K562 (cell line): ENCODE results near the gene MIEN1. TPM values are rescaled to one million over a fixed set of nuclear protein-coding genes. Genes with fewer than 3 reads are reported as not detected.

ENCODE experiments used
- ATF7 ChIP-seq: fragments of 450-650 bp; IDR thresholded peaks from 2 replicates; pipeline ENCODE4 v1.7.1; 2014; ENCODE audit warnings: mild to moderate bottlenecking, moderate library complexity
- BMI1 ChIP-seq: fragments of 150-350 bp; IDR thresholded peaks from 2 replicates; pipeline ENCODE4 v1.6.1; 2014; ENCODE audit warnings: low read length
- CBFA2T3 ChIP-seq: fragments of 450-650 bp; IDR thresholded peaks from 2 replicates; pipeline ENCODE4 v1.6.1; 2017
- CHD1 ChIP-seq: fragments of 200-600 bp; sonication (generic); IDR thresholded peaks from one replicate; pipeline ENCODE4 v1.6.1; 2012; ENCODE audit warnings: mild to moderate bottlenecking, moderate library complexity, low read length, inconsistent platforms
- E2F5 ChIP-seq: sonication (generic); formaldehyde crosslinking; IDR thresholded peaks from 2 replicates; pipeline ENCODE4 v1.8.0; 2022; ENCODE audit warnings: mild to moderate bottlenecking, missing genetic modification reagents
- EP300 ChIP-seq: IDR thresholded peaks from 2 replicates; pipeline ENCODE4 v1.6.1; 2012; ENCODE audit warnings: low read length, improper control_type of control experiment
- ESRRA ChIP-seq: fragments of 450-650 bp; IDR thresholded peaks from 2 replicates; pipeline ENCODE4 v1.6.1; 2014; ENCODE audit warnings: low read depth, mild to moderate bottlenecking, moderate library complexity, borderline replicate concordance
- FIP1L1 ChIP-seq: fragments of 200-400 bp; formaldehyde crosslinking; IDR thresholded peaks from 2 replicates; pipeline ENCODE4 v1.6.1; 2018; ENCODE audit warnings: mild to moderate bottlenecking, low read depth, low read length; ENCODE audit not compliant: poor library complexity, severe bottlenecking
- FOXK2 ChIP-seq, 2 experiments: fragments of 450-650 bp; IDR thresholded peaks in 1 of 2; conservative IDR thresholded peaks in 1 of 2; 2 replicates each; pipeline ENCODE4 v1.6.1; 2016; ENCODE audit warnings: low read depth in 2 of 2, mild to moderate bottlenecking in 1 of 2
- HCFC1 ChIP-seq: IDR thresholded peaks from 2 replicates; pipeline ENCODE4 v1.6.1; 2012; ENCODE audit warnings: low read depth, low read length, improper control_type of control experiment
- MYC ChIP-seq, 2 experiments: fragments of 250-450 bp in 1 of 2; sonication (Bioruptor Pico) in 1 of 2; IDR thresholded peaks; 2 replicates each; pipeline versions ENCODE4 v1.5.1 to v1.6.1; 2012 to 2021; ENCODE audit warnings: low read depth in 2 of 2, borderline replicate concordance in 1 of 2, improper control_type of control experiment in 1 of 2, low read length in 1 of 2, mild to moderate bottlenecking in 1 of 2, moderate library complexity in 1 of 2
- RBFOX2 ChIP-seq: fragments of 200-400 bp; formaldehyde crosslinking; IDR thresholded peaks from 2 replicates; pipeline ENCODE4 v1.6.1; 2017; ENCODE audit warnings: low read depth, mild to moderate bottlenecking, low read length, moderate library complexity
- RBM34 ChIP-seq: fragments of 200-400 bp; formaldehyde crosslinking; IDR thresholded peaks from 2 replicates; pipeline ENCODE4 v1.6.1; 2018; ENCODE audit warnings: low read length, borderline replicate concordance; ENCODE audit not compliant: insufficient read depth
- SNIP1 ChIP-seq: fragments of 450-650 bp; IDR thresholded peaks from 2 replicates; pipeline ENCODE4 v1.7.1; 2017; ENCODE audit warnings: low read depth, mild to moderate bottlenecking
- SOX6 ChIP-seq: fragments of 450-650 bp; IDR thresholded peaks from 2 replicates; pipeline ENCODE4 v1.6.1; 2014; ENCODE audit warnings: mild to moderate bottlenecking
- TEAD2 ChIP-seq: fragments of 450-650 bp; IDR thresholded peaks from 2 replicates; pipeline ENCODE4 v1.6.1; 2016; ENCODE audit warnings: missing genetic modification characterization, control low read depth, missing compliant biosample characterization
- ZBTB17 ChIP-seq: fragments of 450-650 bp; formaldehyde crosslinking; IDR thresholded peaks from 2 replicates; pipeline ENCODE4 v1.4.0; 2020; ENCODE audit warnings: mild to moderate bottlenecking
- ZBTB26 ChIP-seq: fragments of 450-650 bp; formaldehyde crosslinking; IDR thresholded peaks from 2 replicates; pipeline ENCODE4 v1.4.0; 2022; ENCODE audit warnings: missing genetic modification characterization
- ZC3H4 ChIP-seq: sonication (generic); formaldehyde crosslinking; IDR thresholded peaks from 2 replicates; pipeline ENCODE4 v1.9.0; 2021; ENCODE audit warnings: missing genetic modification reagents, borderline replicate concordance
- ZNF124 ChIP-seq: sonication (generic); formaldehyde crosslinking; IDR thresholded peaks from 2 replicates; pipeline ENCODE4 v1.8.1; 2022; ENCODE audit warnings: missing genetic modification reagents
- ZNF24 ChIP-seq: fragments of 450-650 bp; IDR thresholded peaks from 2 replicates; pipeline ENCODE4 v1.6.1; 2016
- ZNF696 ChIP-seq: fragments of 250-450 bp; sonication (Bioruptor Pico); conservative IDR thresholded peaks from 2 replicates; pipeline ENCODE4 v1.4.0; 2020; ENCODE audit warnings: mild to moderate bottlenecking, moderate library complexity
- ZNF717 ChIP-seq: fragments of 250-450 bp; sonication (Bioruptor Pico); IDR thresholded peaks from 2 replicates; pipeline ENCODE4 v1.5.0; 2021
- ZNF830 ChIP-seq: fragments of 250-450 bp; sonication (Bioruptor Pico); IDR thresholded peaks from 2 replicates; pipeline ENCODE4 v1.5.0; 2021; ENCODE audit warnings: mild to moderate bottlenecking
- ZZZ3 ChIP-seq: fragments of 450-650 bp; IDR thresholded peaks from 2 replicates; pipeline ENCODE4 v1.6.1; 2016; ENCODE audit warnings: antibody characterized with exemption, mild to moderate bottlenecking, moderate library complexity
- polyA plus RNA-seq, 8 experiments: library from polyadenylated mRNA; depleted of rRNA in 4 of 8; stranded (reverse) in 5 of 8; unstranded in 3 of 8; fragments of >200 nt; fragmentation: Nextera tagmentation in 2 of 8; fragmentation: Illumina TruSeq in 1 of 8; extraction: Ambion mirVana in 2 of 8; extraction: Trizol in 1 of 8; gene quantifications; 2 replicates each; pipeline versions ENCODE4 v1.2.1 to v1.2.3, GENCODE V29; 2011 to 2014; ENCODE audit warnings: inconsistent platforms in 1 of 8, missing spikeins in 1 of 8
- total RNA-seq, 7 experiments: library from RNA; depleted of rRNA in 6 of 7; stranded (reverse); fragments of >200 nt in 6 of 7; fragmentation: Illumina TruSeq in 2 of 7; extraction: Trizol in 2 of 7; gene quantifications; 2 replicates each; pipeline versions ENCODE4 v1.2.1 to v1.2.3, GENCODE V29; 2011 to 2021; ENCODE audit warnings: low replicate concordance in 1 of 7
- TF ChIP-seq, protein P1 (sequence below): sonication (generic); IDR thresholded peaks from 2 replicates; pipeline ENCODE4 v1.6.1; 2016
- TF ChIP-seq, protein P2 (sequence below), 2 experiments: IDR thresholded peaks; 2 replicates each; pipeline ENCODE4 v1.6.1; 2011; ENCODE audit warnings: borderline replicate concordance in 1 of 2, control low read depth in 1 of 2, low read depth in 1 of 2, low read length in 1 of 2, mild to moderate bottlenecking in 1 of 2, mixed read lengths in 1 of 2, moderate library complexity in 1 of 2; ENCODE audit not compliant: insufficient read depth in 1 of 2, insufficient read length in 1 of 2, poor library complexity in 1 of 2, severe bottlenecking in 1 of 2; ENCODE audit errors: extremely low read depth in 1 of 2

MIEN1 gene
- total and polyA plus RNA-seq, 9 of the 15 experiments (the other 6 are each of a cell fraction or from before 2014, with no cell fraction given): 61.3 to 142 (median 78.9) TPM

DNA sequence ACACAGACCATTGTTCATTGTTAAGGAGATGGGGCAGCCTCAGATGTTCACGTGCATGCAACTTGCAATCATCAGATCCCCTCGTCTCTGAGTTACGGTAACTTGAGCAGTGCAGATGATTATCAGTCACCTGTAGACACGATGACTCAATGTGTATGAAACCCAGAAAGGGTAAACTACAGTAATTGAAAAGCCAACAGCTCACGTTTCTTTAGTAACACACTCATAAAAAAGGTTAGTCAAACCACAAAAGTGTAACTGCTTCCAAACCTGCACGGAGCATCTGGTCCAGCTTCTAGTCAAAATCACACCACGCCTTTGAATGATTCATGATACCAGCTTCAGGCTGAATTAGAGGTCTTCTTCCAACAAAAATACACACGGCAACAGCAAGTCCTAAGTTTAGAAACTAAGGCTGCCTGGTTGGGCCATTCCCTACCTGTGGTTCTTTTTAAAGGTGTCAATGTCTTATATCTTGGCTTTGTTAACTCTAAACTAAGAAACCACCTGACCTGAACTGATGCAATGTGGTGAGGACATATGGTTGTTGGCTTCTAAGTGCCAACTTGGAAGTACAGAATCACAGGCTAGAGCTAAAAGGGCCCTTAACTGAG is 39.7 kb upstream of the MIEN1 start (continued):
- TF ChIP-seq ZBTB26: no peak
- TF ChIP-seq ZNF830 (CRISPR knock-in tag): no peak
- TF ChIP-seq ZNF24: no peak
- no peak for TF ChIP-seq CHD1
- no peak for TF ChIP-seq E2F5 (CRISPR knock-in tag)
- no peak for TF ChIP-seq FOXK2 (conservative IDR thresholded peaks at IDR 0.05 in 1 of 2, IDR thresholded peaks at IDR 0.05 in 1 of 2; ENCODE audit: low read depth in 2 of 2)
- no peak for TF ChIP-seq RBFOX2
- TF ChIP-seq ZNF696 (CRISPR knock-in tag): no peak
- no peak for TF ChIP-seq ESRRA
- TF ChIP-seq MYC (IDR thresholded peaks at IDR 0.05; ENCODE audit: low read depth, low read length): peak; percentile 21; the same call in 1 of the 2 replicates
- TF ChIP-seq MYC (CRISPR knock-in tag; IDR thresholded peaks at IDR 0.05; ENCODE audit: borderline replicate concordance, low read depth): no peak
- TF ChIP-seq RBM34: no peak
- TF ChIP-seq ATF7: no peak
- no peak for TF ChIP-seq CBFA2T3
- no peak for TF ChIP-seq ZZZ3
- no peak for TF ChIP-seq ZNF717 (CRISPR knock-in tag)
- TF ChIP-seq HCFC1: no peak
- no peak for TF ChIP-seq SNIP1
- TF ChIP-seq ZC3H4 (CRISPR knock-in tag): no peak
- no peak for TF ChIP-seq FIP1L1
- no peak for TF ChIP-seq ZNF124 (CRISPR knock-in tag)
- TF ChIP-seq BMI1: no peak
- TF ChIP-seq, protein P1, sequence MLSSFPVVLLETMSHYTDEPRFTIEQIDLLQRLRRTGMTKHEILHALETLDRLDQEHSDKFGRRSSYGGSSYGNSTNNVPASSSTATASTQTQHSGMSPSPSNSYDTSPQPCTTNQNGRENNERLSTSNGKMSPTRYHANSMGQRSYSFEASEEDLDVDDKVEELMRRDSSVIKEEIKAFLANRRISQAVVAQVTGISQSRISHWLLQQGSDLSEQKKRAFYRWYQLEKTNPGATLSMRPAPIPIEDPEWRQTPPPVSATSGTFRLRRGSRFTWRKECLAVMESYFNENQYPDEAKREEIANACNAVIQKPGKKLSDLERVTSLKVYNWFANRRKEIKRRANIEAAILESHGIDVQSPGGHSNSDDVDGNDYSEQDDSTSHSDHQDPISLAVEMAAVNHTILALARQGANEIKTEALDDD: peak; percentile 49; the same call in 1 of the 2 replicates
- peak; percentile 74; the same call in 1 of the 2 replicates for TF ChIP-seq SOX6
- no peak for TF ChIP-seq TEAD2
- peak; percentile 32; the same call in 1 of the 2 replicates for TF ChIP-seq EP300
- TF ChIP-seq, protein P2, sequence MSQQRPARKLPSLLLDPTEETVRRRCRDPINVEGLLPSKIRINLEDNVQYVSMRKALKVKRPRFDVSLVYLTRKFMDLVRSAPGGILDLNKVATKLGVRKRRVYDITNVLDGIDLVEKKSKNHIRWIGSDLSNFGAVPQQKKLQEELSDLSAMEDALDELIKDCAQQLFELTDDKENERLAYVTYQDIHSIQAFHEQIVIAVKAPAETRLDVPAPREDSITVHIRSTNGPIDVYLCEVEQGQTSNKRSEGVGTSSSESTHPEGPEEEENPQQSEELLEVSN (IDR thresholded peaks at IDR 0.05; ENCODE audit: borderline replicate concordance in 1 of 2, extremely low read depth in 1 of 2, insufficient read depth in 1 of 2, insufficient read length in 1 of 2, low read depth in 1 of 2, low read length in 1 of 2, poor library complexity in 1 of 2, severe bottlenecking in 1 of 2): no peak
- TF ChIP-seq ZBTB17 (CRISPR knock-in tag): no peak
